OCI-LY7 (cell line): Measurements from ENCODE around the gene JPH3.

Experiments
- CTCF ChIP-seq: fragments of 200-600 bp; sonication (generic); conservative IDR thresholded peaks from 2 replicates; pipeline ENCODE4 v1.5.1; 2014; ENCODE audit warnings: mild to moderate bottlenecking, antibody characterized with exemption, low read length, moderate library complexity, mixed read lengths
- EZH2phosphoT487 ChIP-seq: fragments of 200-600 bp; sonication (generic); IDR thresholded peaks from 2 replicates; pipeline ENCODE4 v1.6.1; 2018; ENCODE audit warnings: low read depth, borderline replicate concordance, mild to moderate bottlenecking, mixed run types, antibody characterized with exemption, low read length, moderate library complexity, mixed read lengths

GRCh38 chr16:87701078-87701460 is 98.8 kb downstream of the JPH3 start:
- no peak for TF ChIP-seq CTCF
- TF ChIP-seq EZH2phosphoT487 = no peak
